ENCODE measurements around the gene TWF2.

Gene TWF2

DNA sequence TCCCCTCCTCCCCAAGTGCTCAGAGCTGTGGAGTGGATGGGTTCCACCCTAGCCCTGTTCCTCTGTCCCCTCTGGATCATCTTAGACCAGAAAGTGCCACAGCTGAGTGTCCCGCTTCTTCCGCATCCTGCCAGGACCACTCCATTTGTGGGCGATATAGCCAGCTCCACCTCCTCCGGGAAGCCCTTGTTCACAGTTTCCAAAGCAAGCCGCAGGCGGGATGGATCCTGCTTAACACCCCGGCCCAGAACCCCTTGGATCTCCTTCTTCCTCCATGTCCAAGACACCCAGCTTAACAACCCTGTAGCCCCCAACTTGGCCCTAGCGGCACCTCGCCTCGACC, 41.5 kb downstream of the TWF2 start:
- peak overlapping the region; percentile 88 for H3K27ac ChIP-seq (replicated peaks)
- H3K27me3 ChIP-seq (ENCODE audit: insufficient read depth, poor library complexity, severe bottlenecking) = no peaks in the 10 kb centered on the region
- DNase-seq (ENCODE audit: low read depth in 1 of 2, low spot score in 1 of 2) = no peak
- TF ChIP-seq, protein P1, sequence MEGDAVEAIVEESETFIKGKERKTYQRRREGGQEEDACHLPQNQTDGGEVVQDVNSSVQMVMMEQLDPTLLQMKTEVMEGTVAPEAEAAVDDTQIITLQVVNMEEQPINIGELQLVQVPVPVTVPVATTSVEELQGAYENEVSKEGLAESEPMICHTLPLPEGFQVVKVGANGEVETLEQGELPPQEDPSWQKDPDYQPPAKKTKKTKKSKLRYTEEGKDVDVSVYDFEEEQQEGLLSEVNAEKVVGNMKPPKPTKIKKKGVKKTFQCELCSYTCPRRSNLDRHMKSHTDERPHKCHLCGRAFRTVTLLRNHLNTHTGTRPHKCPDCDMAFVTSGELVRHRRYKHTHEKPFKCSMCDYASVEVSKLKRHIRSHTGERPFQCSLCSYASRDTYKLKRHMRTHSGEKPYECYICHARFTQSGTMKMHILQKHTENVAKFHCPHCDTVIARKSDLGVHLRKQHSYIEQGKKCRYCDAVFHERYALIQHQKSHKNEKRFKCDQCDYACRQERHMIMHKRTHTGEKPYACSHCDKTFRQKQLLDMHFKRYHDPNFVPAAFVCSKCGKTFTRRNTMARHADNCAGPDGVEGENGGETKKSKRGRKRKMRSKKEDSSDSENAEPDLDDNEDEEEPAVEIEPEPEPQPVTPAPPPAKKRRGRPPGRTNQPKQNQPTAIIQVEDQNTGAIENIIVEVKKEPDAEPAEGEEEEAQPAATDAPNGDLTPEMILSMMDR (IDR thresholded peaks at IDR 0.05; ENCODE audit: insufficient read depth, low read length) = no peak
- TF ChIP-seq REST (IDR thresholded peaks at IDR 0.05; ENCODE audit: insufficient replicate concordance, low read depth) (no peak), SPI1 (IDR thresholded peaks at IDR 0.05; ENCODE audit: borderline replicate concordance, low read depth) (no peak), GABPA (IDR thresholded peaks at IDR 0.05; ENCODE audit: low read depth) (no peak), POLR2AphosphoS5 (IDR thresholded peaks at IDR 0.05; ENCODE audit: low read depth) (no peak)
- H3K4me3 ChIP-seq (replicated peaks; ENCODE audit: insufficient read depth, low read length) = 0 out of 2 replicates have a peak overlapping the region, but pooled peaks have one; percentile 86

DNA sequence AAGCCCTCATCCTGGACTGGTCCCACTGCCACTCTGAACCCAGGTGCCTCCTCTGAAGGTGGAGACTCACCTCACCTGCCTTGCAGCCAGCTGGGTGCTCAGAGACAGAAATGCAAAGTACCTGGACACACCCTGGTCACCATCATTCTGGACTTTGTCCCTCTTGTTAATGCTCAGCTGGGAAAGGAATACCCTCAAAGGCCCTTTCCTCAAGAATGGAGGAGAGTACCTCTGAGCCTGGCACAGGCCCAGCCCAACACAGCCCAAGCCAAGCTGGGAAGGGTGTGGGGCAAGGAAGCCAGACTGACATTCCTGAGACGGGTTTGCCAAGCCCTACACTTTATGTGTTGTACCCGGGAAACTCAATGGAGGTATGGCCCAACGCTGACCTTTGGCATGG, 42.0 kb downstream of the TWF2 start:
- no peak overlapping the region for H3K4me3 ChIP-seq (replicated peaks; ENCODE audit: insufficient read depth, low read length)
- H3K27me3 ChIP-seq (ENCODE audit: insufficient read depth, poor library complexity, severe bottlenecking) = no peaks in the 10 kb centered on the region
- TF ChIP-seq, protein P1 (IDR thresholded peaks at IDR 0.05; ENCODE audit: insufficient read depth, low read length) = no peak
- TF ChIP-seq POLR2AphosphoS5 (IDR thresholded peaks at IDR 0.05; ENCODE audit: low read depth) (no peak), GABPA (IDR thresholded peaks at IDR 0.05; ENCODE audit: low read depth) (no peak), SPI1 (IDR thresholded peaks at IDR 0.05; ENCODE audit: borderline replicate concordance, low read depth) (no peak), REST (IDR thresholded peaks at IDR 0.05; ENCODE audit: insufficient replicate concordance, low read depth) (no peak)
- peak overlapping the region; percentile 88 for H3K27ac ChIP-seq (replicated peaks)
- DNase-seq (ENCODE audit: low read depth in 1 of 2, low spot score in 1 of 2) = no peak

DNA sequence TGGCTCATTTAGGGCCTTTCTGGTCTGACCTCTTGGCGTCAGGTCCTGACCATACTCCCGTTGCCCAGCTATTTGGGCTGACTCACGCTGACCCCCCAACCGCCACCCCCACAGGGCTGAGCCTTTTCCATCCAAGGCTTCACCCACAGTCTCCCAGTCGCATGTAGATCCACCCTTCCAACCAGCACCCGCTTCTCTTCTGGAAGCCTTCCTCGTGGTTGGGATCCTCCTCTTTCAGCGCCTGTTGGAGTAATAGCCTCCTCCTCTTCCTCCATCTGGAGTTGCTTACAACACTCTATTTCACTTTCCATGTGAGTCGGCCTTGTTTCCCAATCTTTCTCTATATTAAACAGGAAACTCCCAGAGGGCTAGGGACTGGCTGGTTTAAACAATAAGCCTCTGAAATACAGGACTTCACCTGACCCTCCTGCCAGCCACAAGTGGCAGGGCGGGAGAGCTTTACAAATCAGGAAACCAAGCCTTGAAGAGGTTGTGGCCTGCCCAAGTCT, 43.1 kb downstream of the TWF2 start:
- Histone ChIP-seq H3K4me3 (replicated peaks; ENCODE audit: insufficient read depth, low read length) (no peak overlapping the region), H3K27ac (replicated peaks) (peak overlapping the region; percentile 88), H3K27me3 (ENCODE audit: insufficient read depth, poor library complexity, severe bottlenecking) (no peaks in the 10 kb centered on the region)
- DNase-seq (ENCODE audit: low read depth in 1 of 2, low spot score in 1 of 2) = peak; percentile 78 to 88
- TF ChIP-seq POLR2AphosphoS5 (IDR thresholded peaks at IDR 0.05; ENCODE audit: low read depth) (0 out of 2 replicates have a peak, but pooled peaks have one; percentile 31), GABPA (IDR thresholded peaks at IDR 0.05; ENCODE audit: low read depth) (no peak)

DNA sequence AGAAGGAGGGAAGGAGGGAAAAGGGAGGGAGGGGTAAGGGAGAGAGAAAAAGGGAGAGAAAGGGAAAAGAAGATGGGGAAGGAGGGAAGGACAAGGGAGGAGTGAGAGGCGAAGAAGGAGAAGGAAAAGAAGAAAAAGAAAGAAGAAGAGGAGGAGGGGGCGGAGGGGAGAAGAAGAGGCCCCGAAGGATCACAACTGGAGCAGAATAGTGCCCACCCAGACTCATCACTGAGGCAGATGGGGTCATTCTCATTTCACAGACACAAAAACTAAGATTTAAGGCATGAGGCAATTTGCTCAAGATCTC, 43.7 kb downstream of the TWF2 start:
- TF ChIP-seq SPI1 (IDR thresholded peaks at IDR 0.05; ENCODE audit: borderline replicate concordance, low read depth) = no peak
- no peak for TF ChIP-seq POLR2AphosphoS5 (IDR thresholded peaks at IDR 0.05; ENCODE audit: low read depth)
- TF ChIP-seq, protein P1 (IDR thresholded peaks at IDR 0.05; ENCODE audit: insufficient read depth, low read length) = no peak
- TF ChIP-seq REST (IDR thresholded peaks at IDR 0.05; ENCODE audit: insufficient replicate concordance, low read depth) = no peak
- no peak for TF ChIP-seq GABPA (IDR thresholded peaks at IDR 0.05; ENCODE audit: low read depth)
- DNase-seq (ENCODE audit: low read depth in 1 of 2, low spot score in 1 of 2) = no peak
- Histone ChIP-seq H3K4me3 (replicated peaks; ENCODE audit: insufficient read depth, low read length) (no peak overlapping the region), H3K27ac (replicated peaks) (peak overlapping the region; percentile 88), H3K27me3 (ENCODE audit: insufficient read depth, poor library complexity, severe bottlenecking) (no peaks in the 10 kb centered on the region)
